Activated CD4-positive, alpha-beta T cell treated with anti-CD3 and anti-CD28 coated beads, Interleukin-2, amount 50 U/mL, for 16 hours (primary cell): ENCODE measurements around the gene BRDT.

ENCODE experiments used
- DNase-seq: peaks from one replicate; pipeline ENCODE4 v3.0.0-alpha.2; 2020

The BRDT gene

DNA sequence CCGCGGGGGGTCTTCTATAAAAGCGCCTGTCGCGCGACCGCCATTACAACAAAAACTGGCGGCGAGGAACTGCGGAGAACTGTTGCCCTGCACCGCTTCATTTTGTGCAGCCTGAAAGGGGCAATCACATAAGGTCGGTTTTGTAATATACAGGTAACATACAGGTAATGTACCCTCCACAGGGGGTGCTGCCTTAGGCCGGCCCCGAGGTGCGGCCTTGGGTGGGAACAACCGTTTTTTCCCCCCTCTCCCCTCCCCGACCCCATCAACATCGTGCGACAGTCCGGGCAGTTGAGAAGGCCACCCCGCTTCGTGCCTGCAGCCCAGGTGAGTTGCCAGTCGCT lies at the start of gene BRDT:
Gene BRDT, plus strand, starts transcription at position 46 of the 344 bp plus-strand sequence. CDS start 13,354 bp downstream, outside the sequence.
- no peak for DNase-seq

DNA sequence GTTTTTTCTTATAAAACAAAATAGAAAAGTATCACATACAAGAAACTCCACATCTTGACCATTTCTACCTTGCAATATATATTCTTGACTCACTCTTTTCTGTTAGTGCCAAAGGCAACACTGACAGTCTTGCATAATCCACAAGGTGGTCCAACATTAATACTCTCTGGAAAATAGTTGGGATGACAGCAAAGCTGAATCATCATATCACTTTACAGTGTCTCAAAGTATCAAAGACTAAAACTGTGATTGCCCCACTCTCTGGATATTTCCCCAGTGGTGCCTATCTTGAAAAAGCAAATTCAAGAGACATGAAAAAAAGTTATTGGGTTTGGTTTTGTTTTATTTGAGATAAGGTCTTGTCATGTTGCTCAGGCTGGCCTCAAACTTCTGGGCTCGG lies 48.6 kb upstream of the BRDT start:
- DNase-seq, result no peak

DNA sequence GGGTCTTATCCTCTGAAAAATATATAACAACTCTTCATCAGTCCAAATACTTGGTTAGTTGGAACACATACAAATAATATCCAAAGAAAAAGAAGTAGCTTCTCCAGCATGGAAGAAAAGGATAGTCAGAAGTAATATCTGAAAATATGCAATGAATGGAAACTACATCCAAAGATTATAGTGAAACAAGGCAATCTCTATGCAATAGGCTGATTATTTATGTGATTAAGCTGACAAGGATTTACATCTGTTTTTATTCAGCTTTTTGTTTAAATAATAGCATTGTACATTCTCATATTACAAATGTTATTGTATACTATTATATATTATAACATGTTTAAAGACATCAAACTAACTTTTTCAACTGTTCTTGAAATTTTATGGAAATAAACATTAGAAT lies 48.0 kb upstream of the BRDT start:
- no peak for DNase-seq

DNA sequence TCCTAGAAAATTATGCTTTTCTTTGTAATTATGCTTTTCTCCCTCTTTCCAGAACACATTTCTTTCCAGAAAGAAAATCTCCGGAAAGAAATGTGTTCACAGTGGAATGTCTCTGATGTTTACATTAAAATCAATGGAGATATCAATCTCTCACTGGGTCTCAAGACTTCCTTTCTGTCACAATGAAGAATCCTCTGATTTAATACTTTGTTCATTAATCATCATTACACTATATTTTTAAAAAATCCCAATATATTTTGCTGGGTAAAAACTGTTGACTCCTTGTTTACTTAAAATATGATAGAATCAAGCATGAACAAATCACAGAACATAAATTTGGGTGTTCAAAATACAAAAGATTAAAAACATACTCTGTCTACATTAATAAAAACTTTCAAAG lies 36.9 kb upstream of the BRDT start:
- no peak for DNase-seq

DNA sequence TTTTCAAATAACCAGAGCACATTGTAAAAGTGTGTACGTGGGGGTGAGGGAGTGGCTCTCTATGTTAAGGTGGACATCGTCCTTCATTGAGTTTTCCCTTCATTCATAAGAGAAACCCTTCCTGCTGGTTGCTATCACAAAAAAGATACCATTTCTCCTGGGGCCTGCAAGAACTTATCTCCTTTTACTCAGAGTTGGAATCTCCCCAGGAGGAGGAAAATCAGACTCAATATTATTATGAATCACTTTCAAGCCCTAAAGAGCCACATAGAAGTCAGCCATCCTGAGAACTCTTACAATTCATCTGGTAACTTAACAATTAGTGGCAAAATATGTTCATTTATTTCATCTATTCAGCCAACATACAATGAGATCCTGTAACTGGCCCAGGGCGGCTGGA lies 36.2 kb upstream of the BRDT start:
- DNase-seq, result no peak

DNA sequence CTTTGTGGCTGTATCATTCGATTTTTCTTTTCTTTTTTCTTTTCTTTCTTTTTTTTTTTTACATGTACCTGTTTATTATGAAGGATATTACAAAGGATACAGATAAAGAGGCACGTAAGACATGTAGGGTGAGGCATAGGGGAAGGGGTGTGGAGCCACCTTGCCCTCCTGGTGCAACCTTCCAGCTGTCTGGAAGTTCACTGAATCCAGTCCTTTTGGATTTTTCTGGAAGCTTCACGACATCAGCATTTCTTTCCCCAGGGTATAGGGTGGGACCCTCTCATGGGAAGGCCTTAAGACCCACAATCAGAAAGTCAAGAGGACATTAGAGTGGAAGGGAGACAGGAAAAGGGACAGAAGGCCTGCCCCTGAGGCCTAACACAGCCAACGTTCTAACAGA lies 33.2 kb upstream of the BRDT start:
- no peak for DNase-seq

DNA sequence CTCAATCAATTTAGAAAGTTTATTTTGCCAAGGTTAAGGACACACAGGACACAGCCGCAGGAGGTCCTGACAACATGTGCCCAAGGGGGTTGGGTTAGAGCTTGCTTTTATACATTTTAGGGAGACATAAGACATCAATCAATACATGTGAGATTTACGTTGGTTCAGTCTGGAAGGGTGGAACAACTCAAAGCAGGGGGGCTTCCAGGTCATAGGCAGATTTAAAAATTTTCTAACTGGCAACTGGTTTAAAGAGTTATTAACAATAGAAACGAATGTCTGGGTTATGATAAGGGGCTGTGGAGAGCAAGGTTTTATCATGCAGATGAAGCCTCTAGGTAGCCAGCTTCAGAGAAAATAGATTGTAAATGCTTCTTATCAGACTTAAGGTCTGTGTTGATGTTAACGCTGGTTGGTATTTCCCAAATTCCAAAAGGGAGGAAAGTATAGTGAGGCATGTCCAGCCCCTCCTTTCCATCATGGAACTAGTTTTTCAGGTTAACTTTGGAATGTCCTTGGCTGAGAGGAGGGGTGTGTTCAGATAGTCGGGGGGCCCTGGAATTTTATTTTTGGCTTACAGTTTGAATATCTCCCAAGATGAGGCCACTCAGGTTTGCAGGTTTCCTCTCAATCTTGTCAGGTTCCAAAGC lies 32.3 kb upstream of the BRDT start:
- no peak for DNase-seq

DNA sequence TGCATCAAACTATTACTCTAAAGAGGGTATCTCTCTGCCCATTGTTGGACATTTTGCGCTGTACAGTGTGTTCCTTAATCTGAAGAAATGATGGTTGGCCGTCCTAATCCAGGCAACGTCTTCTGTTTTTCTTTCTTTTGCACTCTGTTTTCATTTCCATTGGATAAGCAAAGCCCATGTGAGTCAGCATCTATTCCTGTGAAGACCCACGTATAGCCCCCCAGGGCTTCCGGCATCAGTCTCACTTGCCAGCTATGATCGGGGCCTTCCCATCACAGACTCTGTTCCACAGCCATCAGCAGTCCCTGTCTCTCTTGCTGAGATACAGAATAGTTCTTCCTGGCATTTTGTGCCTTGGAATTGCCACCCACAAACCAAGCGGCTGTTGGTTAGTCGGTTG lies 29.2 kb upstream of the BRDT start:
- no peak for DNase-seq

DNA sequence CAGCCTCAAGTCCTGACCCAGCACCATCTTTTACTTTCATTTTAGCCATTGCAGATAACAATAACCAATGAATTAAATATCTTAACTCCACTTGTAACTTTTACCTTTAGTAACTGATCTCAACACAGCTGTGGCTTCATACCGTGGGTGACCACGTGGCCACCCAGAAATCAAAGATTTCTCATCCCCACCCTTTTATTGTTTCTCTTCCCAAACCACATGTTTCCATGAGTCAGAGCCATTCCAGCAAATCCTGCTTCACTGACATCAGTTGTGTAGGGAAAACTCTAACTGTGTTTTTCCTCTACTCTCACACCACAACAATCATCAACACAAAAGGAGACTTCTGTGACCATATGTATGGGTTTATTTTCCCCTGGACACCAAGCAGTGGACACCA lies 25.1 kb upstream of the BRDT start:
- no peak for DNase-seq

DNA sequence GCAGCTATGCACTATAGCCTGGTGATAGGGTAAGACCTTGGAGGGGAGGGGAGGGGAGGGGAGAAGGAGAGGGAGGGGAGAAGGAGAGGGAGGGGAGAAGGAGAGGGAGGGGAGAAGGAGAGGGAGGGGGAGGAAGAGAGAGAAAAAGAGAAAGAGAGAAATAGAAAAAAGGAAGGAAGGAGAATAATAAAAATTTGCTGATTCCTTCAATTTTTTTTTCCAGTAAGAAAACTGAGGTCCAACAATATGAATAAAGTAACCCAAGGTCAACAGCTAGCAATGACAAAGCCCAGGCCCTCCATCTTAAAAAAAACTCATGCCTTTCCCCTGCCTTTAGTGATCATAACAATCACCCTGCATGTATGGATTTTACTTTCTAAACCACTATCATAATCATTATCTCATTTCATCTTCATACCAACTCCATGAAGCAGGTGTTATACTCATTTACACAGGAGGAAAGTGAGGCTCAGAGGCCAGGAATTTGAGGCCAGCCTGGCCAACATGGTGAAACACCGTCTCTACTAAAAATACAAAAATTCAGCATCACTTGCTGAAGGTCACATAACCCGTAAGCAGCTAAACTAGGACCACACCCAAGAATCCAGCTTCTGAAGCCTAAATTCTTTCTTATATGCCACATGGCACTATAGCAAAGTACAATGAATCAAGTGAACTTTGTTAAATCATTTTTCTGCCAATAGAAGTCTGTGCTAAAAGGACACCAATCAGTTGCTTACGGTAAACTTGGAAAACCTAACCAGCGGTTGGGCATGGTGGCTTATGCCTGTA lies 23.4 kb upstream of the BRDT start:
- DNase-seq, result no peak

DNA sequence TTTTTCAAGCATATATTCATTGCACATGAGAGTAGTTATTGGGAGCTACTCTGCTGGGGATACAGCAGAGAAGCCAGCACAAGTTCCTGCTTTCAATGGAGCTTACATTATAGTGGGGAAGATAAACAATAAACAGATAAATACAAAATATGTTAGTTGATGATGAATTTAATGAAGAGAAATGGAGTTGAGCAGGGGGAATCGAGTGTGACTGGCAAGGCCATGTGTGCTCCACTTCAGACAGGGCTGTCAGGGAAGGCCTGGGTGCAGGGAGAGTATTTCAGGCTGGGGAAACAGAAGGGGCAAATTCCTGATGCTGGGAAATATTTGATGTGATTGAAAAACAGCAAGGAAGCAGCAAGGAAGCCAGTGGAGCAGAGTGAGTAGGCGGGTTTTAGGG lies 21.2 kb upstream of the BRDT start:
- no peak for DNase-seq

DNA sequence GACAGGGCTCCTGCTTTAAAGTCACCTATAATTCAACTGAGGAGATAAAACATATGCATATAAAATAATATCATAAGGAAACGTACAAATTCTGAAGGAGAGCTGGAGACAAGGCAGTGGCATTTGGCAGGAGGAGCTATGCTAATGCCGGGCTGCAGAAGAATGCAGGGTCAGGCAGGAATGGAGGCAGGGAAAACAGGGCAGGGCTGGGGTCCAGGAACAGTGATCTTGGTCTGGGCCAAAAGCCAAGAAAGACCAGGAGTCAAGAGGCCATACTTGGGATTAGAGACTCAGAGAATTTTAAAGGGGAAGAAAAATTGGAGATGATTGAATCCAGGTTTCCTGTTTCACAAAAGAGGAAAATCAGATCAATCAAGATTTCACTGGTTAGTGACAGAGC lies 20.0 kb upstream of the BRDT start:
- DNase-seq, result no peak

DNA sequence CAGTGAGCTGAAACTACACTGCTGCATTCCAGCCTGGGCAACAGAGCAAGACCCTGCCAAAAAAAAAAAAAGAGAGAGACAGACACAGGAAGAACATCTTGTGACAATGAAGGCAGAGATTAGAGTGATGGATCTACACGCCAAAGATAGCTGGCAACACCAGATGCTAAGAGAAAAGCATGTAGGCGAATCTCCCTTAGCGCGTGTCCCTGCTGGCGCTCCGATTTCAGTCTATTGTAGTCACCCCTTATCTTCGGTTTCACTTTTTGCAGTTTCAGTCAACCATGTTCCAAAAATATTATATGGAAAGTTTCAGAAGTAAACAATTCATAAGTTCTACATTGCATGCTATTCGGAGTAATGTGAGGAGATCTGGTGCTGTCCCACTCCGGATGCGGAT lies 11.6 kb upstream of the BRDT start:
- no peak for DNase-seq

DNA sequence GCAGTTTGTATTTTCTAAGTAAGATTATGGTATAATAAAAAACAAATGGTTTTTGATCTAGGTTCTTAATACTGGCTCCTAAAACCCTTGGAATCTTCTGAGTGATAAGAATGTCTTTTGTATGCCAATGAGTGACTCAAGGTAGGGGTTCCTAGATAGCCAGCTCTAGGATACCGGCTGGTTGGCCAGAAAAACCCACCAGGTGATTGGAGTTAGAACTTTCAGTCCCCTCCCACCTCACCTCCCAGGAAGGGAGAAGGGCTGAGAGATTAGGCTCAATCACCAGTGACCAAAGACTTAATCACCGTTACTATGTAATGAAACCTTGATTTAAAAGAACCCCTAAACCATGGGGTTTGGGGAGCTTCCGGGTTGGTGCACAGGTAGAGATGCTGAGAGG lies 8.7 kb upstream of the BRDT start:
- no peak for DNase-seq

DNA sequence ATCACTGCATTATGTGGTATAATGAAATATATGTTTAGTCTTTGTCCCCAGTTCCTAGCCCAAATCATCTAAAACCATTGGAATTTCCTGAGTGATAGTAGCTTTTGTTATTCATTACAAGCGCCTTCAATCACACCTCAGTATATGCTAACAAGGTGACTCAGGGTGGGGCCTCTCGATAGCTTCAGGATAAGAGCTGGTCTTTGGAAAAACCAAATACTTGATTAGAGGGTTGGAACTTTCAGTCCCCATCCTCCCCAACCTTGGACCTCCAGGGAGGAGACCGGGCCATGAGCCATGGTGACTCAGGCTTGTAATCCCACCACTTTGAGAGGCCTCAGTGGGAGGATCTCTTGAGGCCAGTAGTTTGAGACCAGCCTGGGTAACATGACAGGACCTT lies 5.1 kb upstream of the BRDT start:
- no peak for DNase-seq

DNA sequence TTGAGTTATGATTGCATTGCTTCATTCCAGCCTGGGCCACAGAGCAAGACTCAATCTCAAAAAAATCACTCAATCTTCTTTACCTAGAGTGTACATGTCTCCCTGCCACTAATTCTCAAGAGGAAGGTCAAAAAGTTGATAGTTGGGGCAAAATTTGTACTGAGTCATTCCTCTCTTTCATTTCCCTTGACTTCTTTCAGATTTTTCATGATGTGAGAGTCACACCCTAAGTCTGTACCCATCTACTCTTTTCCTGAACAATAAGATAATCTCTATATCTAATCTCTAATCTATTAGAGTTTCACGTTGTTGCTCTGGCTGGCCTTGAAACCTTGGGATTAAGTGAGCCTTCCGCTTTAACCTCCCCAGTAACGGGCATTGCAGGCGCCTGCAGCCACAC lies 1.1 kb upstream of the BRDT start:
- DNase-seq, result peak; percentile 44

DNA sequence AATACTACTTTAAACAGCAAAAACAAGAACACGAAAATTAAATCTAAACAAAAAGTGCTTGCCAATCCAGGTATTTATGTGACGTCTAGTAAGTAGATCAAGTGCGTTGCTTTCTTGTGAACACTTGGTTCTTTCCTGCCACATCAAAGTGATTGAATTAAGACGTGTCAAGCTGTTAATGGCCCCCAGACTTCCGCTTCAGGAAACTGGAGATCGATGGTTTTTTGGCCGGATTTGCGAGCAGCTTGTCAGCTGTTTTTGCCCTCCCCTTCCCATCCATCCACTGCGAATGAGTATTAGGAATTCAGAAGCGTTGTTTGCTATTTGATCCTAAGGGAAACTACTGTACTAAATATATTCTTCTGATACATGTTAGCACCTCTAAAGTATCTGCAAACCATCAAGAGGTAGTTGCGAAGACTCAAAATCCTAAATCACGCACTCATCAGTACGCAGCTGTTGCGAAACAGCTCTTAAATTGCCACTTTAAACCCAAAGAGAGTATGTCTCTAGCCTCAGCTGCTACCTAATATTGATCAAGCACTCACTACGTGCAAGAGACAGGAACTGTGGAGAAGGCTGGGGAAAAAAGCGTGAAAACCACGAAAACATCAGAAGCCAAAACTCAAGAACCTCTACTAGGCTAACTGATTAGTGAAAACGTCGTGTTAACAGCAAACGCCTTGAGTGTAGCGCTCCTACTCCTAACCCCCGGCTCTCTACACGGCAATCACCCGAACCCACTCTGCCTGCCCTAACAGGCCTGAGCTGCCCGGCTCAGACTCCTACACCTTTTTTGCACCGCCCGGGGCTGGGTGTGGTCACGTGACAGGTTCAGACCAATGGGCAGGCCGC lies 473 bp upstream of the BRDT start:
- DNase-seq, result peak; percentile 59

DNA sequence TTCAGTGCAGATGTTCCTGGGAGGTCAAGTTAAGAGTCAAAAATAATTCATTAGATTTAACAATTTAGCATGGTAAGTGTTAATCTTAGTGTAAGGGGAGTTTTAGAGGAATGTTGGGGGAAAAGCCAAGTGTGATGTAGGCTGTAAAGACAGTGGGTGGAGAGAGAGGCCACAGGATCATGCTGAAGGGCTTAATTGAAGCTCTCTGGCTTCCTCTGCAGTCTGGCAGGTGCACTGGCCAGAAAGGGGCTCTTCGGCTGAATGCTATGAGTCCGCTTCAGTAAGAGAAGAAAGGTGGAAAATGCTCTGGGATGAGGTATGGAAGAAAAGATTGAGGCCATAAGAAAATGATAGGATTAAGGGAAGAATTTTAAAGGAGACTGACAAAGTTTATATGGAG lies 3.0 kb downstream of the BRDT start:
- DNase-seq, result no peak

DNA sequence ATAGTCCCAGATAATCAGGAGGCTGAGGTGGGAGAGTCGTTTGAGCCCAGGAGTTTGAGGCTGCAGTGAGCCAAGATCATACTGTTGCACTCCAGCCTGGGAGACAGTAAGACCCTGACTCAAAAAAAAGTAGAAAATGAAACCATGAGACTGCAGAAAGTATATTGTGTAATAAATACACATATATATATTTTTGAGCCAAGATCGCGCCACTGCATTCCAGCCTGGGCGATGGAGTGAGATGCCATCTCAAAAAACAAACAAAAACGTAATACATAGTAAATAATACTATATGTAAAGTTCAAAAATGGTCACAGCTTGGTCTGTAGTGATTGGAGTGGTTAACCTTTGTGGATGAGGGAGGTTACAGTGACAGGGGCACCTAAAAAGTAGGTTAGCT lies 9.7 kb downstream of the BRDT start:
- DNase-seq, result no peak

DNA sequence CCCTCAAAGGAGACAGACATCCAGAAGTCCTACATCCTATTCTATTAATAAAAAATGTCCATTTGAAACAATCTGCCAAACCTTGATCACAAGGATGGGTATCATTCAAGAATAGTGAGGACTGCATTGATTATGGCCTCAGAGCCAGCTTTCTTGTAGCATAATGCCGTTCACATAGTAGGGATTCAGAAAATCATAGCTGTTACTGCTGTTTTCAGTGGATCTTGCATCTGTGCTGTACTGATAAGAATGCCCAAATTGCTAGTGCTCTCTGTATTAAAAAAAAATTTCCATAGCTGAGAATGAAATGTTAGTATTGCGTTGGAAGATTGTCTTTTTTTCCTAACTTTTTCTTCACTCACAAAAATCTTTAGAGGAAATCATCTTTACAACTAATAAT lies 19.1 kb downstream of the BRDT start:
- DNase-seq, result no peak

DNA sequence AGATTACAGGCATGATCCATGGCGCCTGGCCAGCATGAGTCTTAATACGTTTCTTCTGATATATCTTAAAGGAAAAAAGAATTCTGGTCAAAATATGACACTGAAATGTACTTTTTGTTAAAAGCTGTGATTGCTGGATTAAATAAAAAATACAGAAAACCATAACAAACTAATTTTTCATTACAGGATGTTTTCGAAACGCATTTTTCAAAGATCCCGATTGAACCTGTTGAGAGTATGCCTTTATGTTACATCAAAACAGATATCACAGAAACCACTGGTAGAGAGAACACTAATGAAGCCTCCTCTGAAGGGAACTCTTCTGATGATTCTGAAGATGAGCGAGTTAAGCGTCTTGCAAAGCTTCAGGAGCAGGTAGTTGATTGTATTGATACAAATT lies 30.2 kb downstream of the BRDT start:
- no peak for DNase-seq

DNA sequence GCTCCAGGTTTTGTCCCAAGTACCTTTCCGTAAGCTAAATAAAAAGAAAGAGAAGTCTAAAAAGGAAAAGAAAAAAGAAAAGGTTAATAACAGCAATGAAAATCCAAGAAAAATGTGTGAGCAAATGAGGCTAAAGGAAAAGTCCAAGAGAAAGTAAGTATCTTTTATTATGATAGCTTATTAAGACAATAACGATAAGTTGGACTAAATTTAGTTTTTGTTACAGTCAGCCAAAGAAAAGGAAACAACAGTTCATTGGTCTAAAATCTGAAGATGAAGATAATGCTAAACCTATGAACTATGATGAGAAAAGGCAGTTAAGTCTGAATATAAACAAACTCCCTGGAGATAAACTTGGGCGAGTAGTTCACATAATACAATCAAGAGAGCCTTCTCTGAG lies 31.5 kb downstream of the BRDT start:
- no peak for DNase-seq

DNA sequence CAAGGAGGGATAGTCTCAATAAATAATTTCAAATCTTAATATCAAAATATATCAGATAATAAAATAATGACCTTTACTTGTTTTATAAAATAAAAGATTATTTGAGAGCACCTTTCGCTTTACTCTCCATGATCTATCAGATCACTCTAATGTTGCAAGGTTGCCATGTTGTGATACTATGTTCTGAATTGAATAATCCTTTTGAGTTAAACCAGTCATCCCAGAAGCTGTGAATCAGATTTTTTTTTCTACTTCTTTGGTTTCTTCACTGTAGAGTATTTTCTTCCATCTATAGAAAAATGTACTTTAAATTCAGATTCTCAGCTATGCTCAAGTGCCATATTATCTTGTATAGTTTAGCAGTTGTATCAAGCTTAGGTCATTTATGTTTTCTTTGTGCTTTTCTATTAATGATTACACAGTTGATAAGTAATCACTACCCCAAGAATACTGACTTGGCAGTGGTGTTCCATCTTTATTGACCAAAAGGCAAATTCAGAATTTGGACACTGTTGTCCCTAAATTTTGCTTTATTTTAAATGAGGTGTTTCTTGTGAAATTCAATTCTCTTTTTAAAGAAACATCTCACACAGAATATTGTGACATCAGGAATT lies 32.9 kb downstream of the BRDT start:
- peak; percentile 5 for DNase-seq

DNA sequence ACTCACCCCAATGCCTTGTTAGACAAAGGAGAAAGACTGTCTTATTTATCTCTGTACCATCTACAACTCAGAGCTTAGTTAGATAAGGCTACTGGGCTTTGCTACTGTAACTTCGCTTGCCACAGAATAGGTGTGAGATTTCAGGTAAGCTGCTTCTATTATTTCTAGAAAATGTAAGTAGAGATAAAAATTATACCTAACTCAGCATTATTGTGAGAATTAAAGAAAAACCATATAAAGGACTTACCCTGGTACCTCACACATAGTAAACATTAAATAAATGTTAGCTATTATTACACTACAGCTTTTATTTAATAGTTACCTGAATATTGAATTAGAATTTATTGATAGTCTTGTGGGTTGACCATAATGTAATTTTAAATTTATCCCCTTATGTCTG lies 44.1 kb downstream of the BRDT start:
- DNase-seq, result no peak
